Measurements from ENCODE around the gene RNF182. TPM values are rescaled to one million over a fixed set of nuclear protein-coding genes. Genes with fewer than 3 reads are reported as not detected.

Gene RNF182
- total and polyA plus RNA-seq, 9 of the 15 experiments (the other 6 are each of a cell fraction or from before 2014, with no cell fraction given) = 12.8 to 22.8 (median 17.5) TPM

GRCh38 chr6:13917141-13917540 lies 7.6 kb upstream of the RNF182 start:
- no TSS peak for BruUV-seq (replicated peaks)
- FAIRE-seq (no peak), ATAC-seq (no peak), DNase-seq (ENCODE audit: extremely low read depth in 1 of 4, low spot score in 3 of 4) (no peak)
- H2AFZ ChIP-seq (ENCODE audit: low read depth, low read length) = peak overlapping the region; percentile 3; the same call in 1 of the 2 replicates
- H4K20me1 ChIP-seq (replicated peaks; ENCODE audit: control insufficient read depth, insufficient read depth, low read length) = no peaks in the 10 kb centered on the region
- peaks cover 21 to 75% of the 10 kb centered on the region in 2 experiments for H3K4me1 ChIP-seq (replicated peaks in 1 of 2; ENCODE audit: control insufficient read depth in 2 of 2, insufficient read depth in 2 of 2, low read length in 2 of 2)
- no peaks in the 10 kb centered on the region for H3K9me3 ChIP-seq (replicated peaks; ENCODE audit: control insufficient read depth, insufficient read depth, low read depth, low read length)
- H3K79me2 ChIP-seq (ENCODE audit: control insufficient read depth, insufficient read depth, low read length) = no peaks in the 10 kb centered on the region
- intact Hi-C loops (cut with micrococcal nuclease) = no loop called here
- ChIA-PET CTCF (ENCODE audit: low intra/inter-chr PET ratio) (no interaction called here), POLR2A (interaction anchor here (0.6 to 1.1 kb wide), 2 partner anchors 7 to 122 kb away, joined by 3 read pairs; partner anchors contain the start of gene RNF182)
- H3K4me2 ChIP-seq (ENCODE audit: insufficient read depth, low read length) = no peak overlapping the region
- no peaks in the 10 kb centered on the region for H3K36me3 ChIP-seq (ENCODE audit: control insufficient read depth, insufficient read depth, low read length)
- no peak overlapping the region for H3K4me3 ChIP-seq
- WGBS (ENCODE audit: insufficient coverage, low coverage, missing lambda C conversion rate) = 45% methylated on average over 1 of the region's 1 CpG
- no peaks in the 10 kb centered on the region for H3K9me1 ChIP-seq (ENCODE audit: control insufficient read depth, insufficient read depth, low read length)
- H3K27ac ChIP-seq (ENCODE audit: extremely low read depth, low read depth, low read length) = no peak overlapping the region
- in situ Hi-C loops (cut with MboI) = no loop called here
- H3K9ac ChIP-seq (ENCODE audit: insufficient read depth in 1 of 2, low read depth in 2 of 2, low read length in 2 of 2) = no peak overlapping the region
- no peaks in the 10 kb centered on the region for H3K27me3 ChIP-seq (ENCODE audit: control insufficient read depth in 2 of 2, insufficient read depth in 2 of 2, low read length in 2 of 2)
- TF ChIP-seq ZNF280B (CRISPR knock-in tag; IDR thresholded peaks at IDR 0.05) = no peak
- TF ChIP-seq RUNX1 (IDR thresholded peaks at IDR 0.05; ENCODE audit: low read depth) = no peak
- TF ChIP-seq HDAC2 (IDR thresholded peaks at IDR 0.05) = no peak
- no peak for TF ChIP-seq ZNF445 (CRISPR knock-in tag; IDR thresholded peaks at IDR 0.05; ENCODE audit: low read depth)
- no peak for TF ChIP-seq PBX2 (CRISPR knock-in tag; IDR thresholded peaks at IDR 0.05; ENCODE audit: low read depth)
- no peak for TF ChIP-seq PBX2 (tag; conservative IDR thresholded peaks at IDR 0.05; ENCODE audit: low read depth)
- TF ChIP-seq MIER1 (IDR thresholded peaks at IDR 0.05; ENCODE audit: low read depth) = no peak
